Transverse colon (tissue), 4 donors: ENCODE data around the gene IL1F10. TPM values are rescaled to one million over a fixed set of nuclear protein-coding genes. Genes with fewer than 3 reads are reported as not detected.

Experiments used
- DNase-seq: peaks from one replicate; pipeline ENCODE4 v3.0.0-alpha.2; 2019
- H3K27ac ChIP-seq, 4 donors: fragments of 200-600 bp; sonication (generic); 2 replicates each; pipeline ENCODE4 v1.5.1; 2016 to 2018; ENCODE audit warnings: inconsistent platforms in 4 of 4
- H3K27me3 ChIP-seq: fragments of 200-600 bp; sonication (generic); 2 replicates; pipeline ENCODE4 v1.5.1; 2017; ENCODE audit warnings: inconsistent platforms
- H3K36me3 ChIP-seq, 4 donors: fragments of 200-600 bp; sonication (generic); 2 replicates each; pipeline ENCODE4 v1.5.1; 2017 to 2019; ENCODE audit warnings: inconsistent platforms in 4 of 4
- H3K4me1 ChIP-seq, 4 donors: fragments of 200-600 bp; sonication (generic); 2 replicates each; pipeline ENCODE4 v1.5.1; 2017 to 2020; ENCODE audit warnings: inconsistent platforms in 4 of 4
- H3K4me3 ChIP-seq, 4 donors: fragments of 200-600 bp; sonication (generic); 1 replicate in 1 of 4; 2 replicates in 3 of 4; pipeline versions ENCODE4 v1.5.1 to v1.6.1; 2017 to 2019; ENCODE audit warnings: inconsistent platforms in 4 of 4
- H3K9me3 ChIP-seq, 2 donors: fragments of 200-600 bp; sonication (generic); 2 replicates each; pipeline ENCODE4 v1.5.1; 2017 to 2019; ENCODE audit warnings: inconsistent platforms in 2 of 2
- CTCF ChIP-seq, 5 experiments: fragments of 200-600 bp in 3 of 5; fragments of 450-650 bp in 2 of 5; sonication (generic) in 3 of 5; IDR thresholded peaks; 1 replicate in 2 of 5; 2 replicates in 3 of 5; pipeline ENCODE4 v1.5.1; 2016 to 2017; ENCODE audit warnings: antibody characterized with exemption in 5 of 5, inconsistent platforms in 3 of 5, mild to moderate bottlenecking in 2 of 5, moderate library complexity in 1 of 5
- EP300 ChIP-seq: sonication (generic); formaldehyde crosslinking; IDR thresholded peaks from one replicate; pipeline ENCODE4 v1.6.1; 2017; ENCODE audit warnings: antibody characterized with exemption, low read depth
- POLR2A ChIP-seq: fragments of 450-650 bp; IDR thresholded peaks from one replicate; pipeline ENCODE4 v1.6.1; 2016; ENCODE audit warnings: antibody characterized with exemption, mild to moderate bottlenecking, moderate library complexity
- POLR2AphosphoS5 ChIP-seq, 3 donors: sonication (generic); formaldehyde crosslinking; IDR thresholded peaks; one replicate each; pipeline ENCODE4 v1.6.1; 2016; ENCODE audit warnings: antibody characterized with exemption in 3 of 3
- WGBS, 2 donors: methylation state at CpG; one replicate each; pipeline ENCODE4 v1.1.5; 2018; ENCODE audit warnings: low coverage in 1 of 2; 5-methylcytosine and 5-hydroxymethylcytosine counted together
- in situ Hi-C, 4 donors: fragments of 200-750 bp; cut with MboI; loops; one replicate each; pipeline versions ENCODE4 v1.15.0 to v1.15.1; 2017; ENCODE audit warnings: low sequenced_read_pairs in 3 of 4, low pct_ligation_motif_present in 1 of 4, low pct_unique_long_range_greater_than_20kb in 1 of 4
- intact Hi-C: fragments of 100-400 bp; cut with DNase I; formaldehyde crosslinking; loops from one replicate; pipeline ENCODE4 v1.15.1; 2023; ENCODE audit warnings: low total_unique reads
- small RNA-seq, 4 donors: library from RNA; depleted of rRNA; stranded (forward); fragments of <200 nt; gene quantifications; one replicate each; pipeline ENCODE3, GENCODE V24; 2016
- total RNA-seq, 4 donors: library from RNA; depleted of rRNA; stranded (reverse); fragments of >200 nt; gene quantifications; one replicate each; pipeline ENCODE4 v1.1.0, GENCODE V29; 2016

IL1F10 gene
- total RNA-seq, 4 donors from 2014 or later: not detected

GRCh38 chr2:113122364-113122763 is 54.6 kb downstream of the IL1F10 start:
- Histone ChIP-seq H3K4me3 (no peak overlapping the region), H3K27me3 (no peaks in the 10 kb centered on the region), H3K4me1 (peaks cover 0 to 5% (median 3%) of the 10 kb centered on the region in 4 donors), H3K27ac (no peak overlapping the region), H3K36me3 (no peaks in the 10 kb centered on the region), H3K9me3 (no peaks in the 10 kb centered on the region)
- no peak for DNase-seq
- WGBS, 2 donors: 70 to 71% methylated on average over 2 to 4 of the region's 4 CpGs
- TF ChIP-seq CTCF (IDR thresholded peaks at IDR 0.05) (no peak), POLR2A (no peak), EP300 (no peak), POLR2AphosphoS5 (IDR thresholded peaks at IDR 0.05) (no peak)
- in situ Hi-C loops (no loop called here), intact Hi-C loops (no loop called here)

GRCh38 chr2:113123726-113124125 is 56.0 kb downstream of the IL1F10 start:
- in situ Hi-C loops: no loop called here
- Histone ChIP-seq H3K4me3 (no peak overlapping the region), H3K4me1 (no peaks in the 10 kb centered on the region), H3K36me3 (no peaks in the 10 kb centered on the region), H3K9me3 (no peaks in the 10 kb centered on the region), H3K27me3 (no peaks in the 10 kb centered on the region), H3K27ac (no peak overlapping the region)
- intact Hi-C loops: no loop called here
- WGBS, 2 donors: 79 to 87% methylated on average over 2 to 3 of the region's 3 CpGs
- TF ChIP-seq POLR2AphosphoS5 (IDR thresholded peaks at IDR 0.05): no peak
- TF ChIP-seq EP300: no peak
- TF ChIP-seq POLR2A: no peak
- TF ChIP-seq CTCF (IDR thresholded peaks at IDR 0.05): no peak
- no peak for DNase-seq

GRCh38 chr2:113124181-113124961 is 56.6 kb downstream of the IL1F10 start:
- H3K9me3 ChIP-seq: no peaks in the 10 kb centered on the region
- no peaks in the 10 kb centered on the region for H3K4me1 ChIP-seq
- no peak for DNase-seq
- no peaks in the 10 kb centered on the region for H3K36me3 ChIP-seq
- H3K27me3 ChIP-seq: no peaks in the 10 kb centered on the region
- no peak overlapping the region for H3K4me3 ChIP-seq
- no peak for TF ChIP-seq POLR2A
- in situ Hi-C loops (no loop called here), intact Hi-C loops (no loop called here)
- no peak overlapping the region for H3K27ac ChIP-seq
- WGBS, 2 donors: 54% methylated on average over 12 of the region's 12 CpGs; no CpG with 5 or more reads in 1 of the 2 donors

Small RNA genes lying within 50 kb of the gene (small RNA-seq; reads per million reads assigned to genes)
- 0 reads per million in 4 donors for gene RNU6-1180P

Other genes starting within 250 kb of the IL1F10 start
- gene IL1B, start 231.2 kb upstream of the IL1F10 start, total RNA-seq: 1 to 10 TPM in 3 of 4 donors, not detected in 1; 1.9 to 7.1 (median 4.6) TPM
- 1 to 10 TPM in 2 of 4 donors, not detected in 2; 1.1 to 2.6 TPM for gene IL37, start 156.8 kb upstream of the IL1F10 start, total RNA-seq
- gene IL36G, start 90.0 kb upstream of the IL1F10 start, total RNA-seq: 1 to 10 TPM in 1 of 4 donors, not detected in 3; 2.8 TPM
- not detected for gene IL36A, start 62.5 kb upstream of the IL1F10 start, total RNA-seq
- not detected for gene IL36B, start 15.1 kb upstream of the IL1F10 start, total RNA-seq
- gene IL36RN, start 8.8 kb upstream of the IL1F10 start, total RNA-seq: not detected
- gene IL1RN, start 59.6 kb downstream of the IL1F10 start, total RNA-seq: 10 to 100 TPM in 1 of 4 donors, 1 to 10 TPM in 1, under 1 TPM in 2; 0.40 to 31.8 (median 5.5) TPM
- 100 to 1,000 TPM in 1 of 4 donors, 10 to 100 TPM in 3; 48.2 to 193 (median 87.4) TPM for gene PSD4, start 106.0 kb downstream of the IL1F10 start, total RNA-seq
- 10 to 100 TPM in 2 of 4 donors, 1 to 10 TPM in 2; 1.6 to 13.7 (median 8.3) TPM for gene PAX8, start 211.0 kb downstream of the IL1F10 start, total RNA-seq